K562 (cell line): ENCODE results near the gene ZFP62. TPM values are rescaled to one million over a fixed set of nuclear protein-coding genes. Genes with fewer than 3 reads are reported as not detected.

Experiments used
- ARID4B ChIP-seq: sonication (generic); formaldehyde crosslinking; IDR thresholded peaks from 2 replicates; pipeline ENCODE4 v1.8.0; 2022; ENCODE audit warnings: mild to moderate bottlenecking, missing genetic modification reagents
- ATF6 ChIP-seq: sonication (generic); formaldehyde crosslinking; IDR thresholded peaks from 2 replicates; pipeline ENCODE4 v1.4.0; 2020; ENCODE audit warnings: mild to moderate bottlenecking, missing genetic modification reagents
- CCAR2 ChIP-seq: fragments of 200-400 bp; formaldehyde crosslinking; IDR thresholded peaks from 2 replicates; pipeline ENCODE4 v1.6.1; 2017; ENCODE audit warnings: mild to moderate bottlenecking, low read depth, low read length
- CREB3 ChIP-seq: fragments of 450-650 bp; conservative IDR thresholded peaks from 2 replicates; pipeline ENCODE4 v1.6.1; 2016; ENCODE audit warnings: missing genetic modification characterization, low read depth, mild to moderate bottlenecking, missing compliant biosample characterization, moderate library complexity
- KAT2B ChIP-seq: IDR thresholded peaks from one replicate; pipeline ENCODE4 v1.6.1; 2012; ENCODE audit warnings: low read depth, mild to moderate bottlenecking, control low read depth, inconsistent platforms, low read length, moderate library complexity
- KAT8 ChIP-seq: fragments of 450-650 bp; IDR thresholded peaks from 2 replicates; pipeline ENCODE4 v1.6.1; 2016; ENCODE audit warnings: low read depth, mild to moderate bottlenecking
- L3MBTL2 ChIP-seq: fragments of 450-650 bp; IDR thresholded peaks from 2 replicates; pipeline ENCODE4 v1.6.1; 2016; ENCODE audit warnings: mild to moderate bottlenecking, moderate library complexity
- MTA2 ChIP-seq: fragments of 450-650 bp; IDR thresholded peaks from 2 replicates; pipeline ENCODE4 v1.6.1; 2016; ENCODE audit warnings: low read depth
- NCOA6 ChIP-seq: fragments of 450-650 bp; IDR thresholded peaks from 2 replicates; pipeline ENCODE4 v1.6.1; 2017; ENCODE audit warnings: mild to moderate bottlenecking
- NCOR1 ChIP-seq: fragments of 450-650 bp; IDR thresholded peaks from 2 replicates; pipeline ENCODE4 v1.6.1; 2016; ENCODE audit warnings: mild to moderate bottlenecking, moderate library complexity
- NELFE ChIP-seq: IDR thresholded peaks from 2 replicates; pipeline ENCODE4 v1.6.1; 2011; ENCODE audit warnings: mild to moderate bottlenecking; ENCODE audit not compliant: insufficient read depth, insufficient read length
- PCBP2 ChIP-seq: fragments of 200-400 bp; formaldehyde crosslinking; IDR thresholded peaks from 2 replicates; pipeline ENCODE4 v1.6.1; 2018; ENCODE audit warnings: low read length, low read depth, mild to moderate bottlenecking, moderate library complexity; ENCODE audit not compliant: poor library complexity, severe bottlenecking
- RBM17 ChIP-seq: fragments of 200-400 bp; formaldehyde crosslinking; IDR thresholded peaks from 2 replicates; pipeline ENCODE4 v1.6.1; 2017; ENCODE audit warnings: low read depth, mild to moderate bottlenecking, low read length, borderline replicate concordance
- RBM25 ChIP-seq: fragments of 200-400 bp; formaldehyde crosslinking; IDR thresholded peaks from 2 replicates; pipeline ENCODE4 v1.6.1; 2018; ENCODE audit warnings: low read length, low read depth, moderate library complexity; ENCODE audit not compliant: severe bottlenecking
- SMC3 ChIP-seq: conservative IDR thresholded peaks from 2 replicates; pipeline ENCODE4 v1.6.1; 2011; ENCODE audit warnings: low read depth, low read length, improper control_type of control experiment; ENCODE audit not compliant: insufficient read depth
- SP1 ChIP-seq: sonication (generic); formaldehyde crosslinking; IDR thresholded peaks from 2 replicates; pipeline ENCODE4 v1.8.1; 2022; ENCODE audit warnings: mild to moderate bottlenecking, missing genetic modification reagents
- STAT6 ChIP-seq: sonication (generic); formaldehyde crosslinking; IDR thresholded peaks from 2 replicates; pipeline ENCODE4 v1.8.1; 2023; ENCODE audit warnings: mild to moderate bottlenecking, missing genetic modification reagents
- ZBED1 ChIP-seq: IDR thresholded peaks from 2 replicates; pipeline ENCODE4 v1.6.1; 2014
- ZBTB17 ChIP-seq: fragments of 450-650 bp; formaldehyde crosslinking; IDR thresholded peaks from 2 replicates; pipeline ENCODE4 v1.4.0; 2020; ENCODE audit warnings: mild to moderate bottlenecking
- polyA plus RNA-seq, 8 experiments: library from polyadenylated mRNA; depleted of rRNA in 4 of 8; stranded (reverse) in 5 of 8; unstranded in 3 of 8; fragments of >200 nt; fragmentation: Nextera tagmentation in 2 of 8; fragmentation: Illumina TruSeq in 1 of 8; extraction: Ambion mirVana in 2 of 8; extraction: Trizol in 1 of 8; gene quantifications; 2 replicates each; pipeline versions ENCODE4 v1.2.1 to v1.2.3, GENCODE V29; 2011 to 2014; ENCODE audit warnings: inconsistent platforms in 1 of 8, missing spikeins in 1 of 8
- total RNA-seq, 7 experiments: library from RNA; depleted of rRNA in 6 of 7; stranded (reverse); fragments of >200 nt in 6 of 7; fragmentation: Illumina TruSeq in 2 of 7; extraction: Trizol in 2 of 7; gene quantifications; 2 replicates each; pipeline versions ENCODE4 v1.2.1 to v1.2.3, GENCODE V29; 2011 to 2021; ENCODE audit warnings: low replicate concordance in 1 of 7

ZFP62 gene
- total and polyA plus RNA-seq, 9 of the 15 experiments (the other 6 are each of a cell fraction or from before 2014, with no cell fraction given) = 12.2 to 37.5 (median 25.0) TPM

- TF ChIP-seq ATF6 (CRISPR knock-in tag) = no peak
- TF ChIP-seq NCOR1 = no peak; the same call in 1 of the 2 replicates
- TF ChIP-seq ARID4B = peak; percentile 63
- no peak for TF ChIP-seq NELFE
- TF ChIP-seq NCOA6 = peak; percentile 60
- TF ChIP-seq ZBTB17 (CRISPR knock-in tag) = peak; percentile 72; the same call in 1 of the 2 replicates
- TF ChIP-seq SP1 (CRISPR knock-in tag) = peak; percentile 94
- TF ChIP-seq KAT2B = no peak
- no peak for TF ChIP-seq CREB3 (tag)
- TF ChIP-seq L3MBTL2 = peak; percentile 96
- no peak for TF ChIP-seq KAT8
- TF ChIP-seq STAT6 (CRISPR knock-in tag) = no peak
- TF ChIP-seq RBM17 = no peak
- TF ChIP-seq CCAR2 = no peak
- TF ChIP-seq ZBED1 = no peak
- no peak for TF ChIP-seq RBM25
- no peak for TF ChIP-seq PCBP2
- TF ChIP-seq SMC3 = no peak
- no peak for TF ChIP-seq MTA2
Measured at GRCh38 chr5:180810210-180810958, 50.7 kb downstream of the ZFP62 start (continued).
